Heart left ventricle (tissue), 16 donors: ENCODE results near the gene BTRC. TPM values are rescaled to one million over a fixed set of nuclear protein-coding genes. Genes with fewer than 3 reads are reported as not detected.

ENCODE experiments used
- ATAC-seq, 4 donors: fragments of 200-7000 bp; cut with Tn5 transposase; one replicate each; pipeline ENCODE4 v1.9.1; 2020 to 2022; ENCODE audit warnings: moderate library complexity in 4 of 4, mild to moderate bottlenecking in 3 of 4, moderate number of reproducible peaks in 1 of 4
- DNase-seq, 5 donors: peaks; one replicate each; pipeline ENCODE4 v3.0.0-alpha.2; 2020
- H3K27ac ChIP-seq, 12 donors: fragments of 200-600 bp; sonication (generic) in 4 of 12; one replicate each; pipeline versions ENCODE4 v1.5.0 to v1.8.0; 2016 to 2022; ENCODE audit warnings: mild to moderate bottlenecking in 2 of 12
- H3K27me3 ChIP-seq, 9 donors: fragments of 200-600 bp; sonication (generic) in 2 of 9; one replicate each; pipeline versions ENCODE4 v1.5.1 to v1.8.0; 2016 to 2022; ENCODE audit warnings: mild to moderate bottlenecking in 3 of 9
- H3K36me3 ChIP-seq, 9 donors: fragments of 200-600 bp; sonication (generic) in 2 of 9; one replicate each; pipeline versions ENCODE4 v1.5.0 to v1.8.0; 2018 to 2022; ENCODE audit warnings: mild to moderate bottlenecking in 2 of 9
- H3K4me1 ChIP-seq, 12 donors: fragments of 200-600 bp; sonication (generic) in 4 of 12; one replicate each; pipeline versions ENCODE4 v1.5.0 to v1.8.0; 2016 to 2022; ENCODE audit warnings: mild to moderate bottlenecking in 3 of 12
- H3K4me3 ChIP-seq, 12 donors: fragments of 200-600 bp; sonication (generic) in 4 of 12; one replicate each; pipeline versions ENCODE4 v1.5.0 to v1.8.0; 2017 to 2022; ENCODE audit warnings: mild to moderate bottlenecking in 9 of 12, moderate library complexity in 4 of 12
- H3K9me3 ChIP-seq, 12 donors: fragments of 200-600 bp; sonication (generic) in 4 of 12; one replicate each; pipeline versions ENCODE4 v1.5.0 to v1.8.0; 2016 to 2022; ENCODE audit warnings: mild to moderate bottlenecking in 1 of 12
- CTCF ChIP-seq, 12 donors: fragments of 200-600 bp; sonication (generic) in 4 of 12; IDR thresholded peaks; one replicate each; pipeline versions ENCODE4 v1.5.0 to v1.8.0; 2018 to 2022; ENCODE audit warnings: antibody characterized with exemption in 12 of 12, mild to moderate bottlenecking in 5 of 12
- POLR2A ChIP-seq, 2 donors: fragments of 450-650 bp; IDR thresholded peaks; one replicate each; pipeline ENCODE4 v1.6.1; 2017; ENCODE audit warnings: antibody characterized with exemption in 2 of 2, mild to moderate bottlenecking in 2 of 2, moderate library complexity in 2 of 2
- WGBS, 4 donors: extraction: QIAGEN DNeasy Blood & Tissue Kit in 2 of 4; methylation state at CpG; one replicate each; pipeline versions ENCODE4 v1.1.5 to v1.1.7; 2013 to 2018; 5-methylcytosine and 5-hydroxymethylcytosine counted together
- intact Hi-C, 10 donors: fragments of 100-400 bp; cut with DNase I; formaldehyde crosslinking; loops; one replicate each; pipeline versions ENCODE4 v1.11.1 to v1.14.2; 2022
- long read RNA-seq, 3 donors: library from polyadenylated mRNA; unstranded; transcript quantifications; one replicate each; pipeline ENCODE4 v2.0.0, GENCODE V29; 2020 to 2021
- polyA plus RNA-seq, 2 donors: library from polyadenylated mRNA; stranded (reverse); fragments of 200-250 nt; gene quantifications; one replicate each; pipeline ENCODE4 v1.2.3, GENCODE V29; 2013
- total RNA-seq, 9 donors: library from RNA; depleted of rRNA in 2 of 9; stranded (reverse); fragments of >200 nt in 2 of 9; fragmentation: NEBNext Ultra II Directional in 3 of 9; extraction: Animal tissue kit (Norgen Biotek cat#: 25700) in 3 of 9; gene quantifications; one replicate each; pipeline versions ENCODE4 v1.1.0 to v1.2.4, GENCODE V29; 2016 to 2023
- donor health status: ischemic (EF 13 %, LVEDD 7.1; RV severe dilation, severe dysfunction).
- donor health status: healthy with polysubstance abuse.
- donor health status: DM: no; HTN: yes; CAD: no.
- donor health status: DM: no; HTN: no; CAD: no.
- donor health status: ischemic (EF 25% LVEDD 6.9; RV normal size, moderate dysfunction).
- donor health status: ischemic (EF 25% LVEDD 5.7; RV mildly dilated, moderate dysfunction).
- donor health status: healthy.
- donor health status: DM: yes; HTN: yes; CAD: no.
- donor health status: ischemic (EF 35%, LVEDD 5.7; RV mildly dilated, moderate dysfunction).
- donor health status: nonischemic (EF 11% LVEDD 7.7; RV severe dilation, severe dysfunction).
- donor health status: DM: yes; HTN: yes; CAD: no.
- donor health status: PGD.
- donor health status: ischemic (EF 29% LVEDD 5.4; RV normal size, mild dysfunction).
- donor health status: nonischemic (EF 23%, LVEDD 6.1; RV moderate dilation, normal function).

The BTRC gene
- total RNA-seq (10 to 100 TPM; 21.2 to 53.5 (median 35.0) TPM), polyA plus RNA-seq (10 to 100 TPM; 10.7 to 18.1 TPM)
- long read RNA-seq, donor 1, full-length matches to known transcripts = 10 of 21 reads
- long read RNA-seq, donor 1, partial matches to known transcripts = 1 of 21 reads
- long read RNA-seq, donor 1, other reads (novel, unspliced or antisense) = 10 of 21 reads
- long read RNA-seq, donor 2, full-length matches to known transcripts = 18 of 38 reads
- long read RNA-seq, donor 2, partial matches to known transcripts = 6 of 38 reads
- long read RNA-seq, donor 2, other reads (novel, unspliced or antisense) = 14 of 38 reads
- long read RNA-seq, donor 3, full-length matches to known transcripts = 12 of 20 reads
- long read RNA-seq, donor 3, partial matches to known transcripts = 8 of 20 reads
- long read RNA-seq, donor 3, other reads (novel, unspliced or antisense) = 0 of 20 reads

DNA sequence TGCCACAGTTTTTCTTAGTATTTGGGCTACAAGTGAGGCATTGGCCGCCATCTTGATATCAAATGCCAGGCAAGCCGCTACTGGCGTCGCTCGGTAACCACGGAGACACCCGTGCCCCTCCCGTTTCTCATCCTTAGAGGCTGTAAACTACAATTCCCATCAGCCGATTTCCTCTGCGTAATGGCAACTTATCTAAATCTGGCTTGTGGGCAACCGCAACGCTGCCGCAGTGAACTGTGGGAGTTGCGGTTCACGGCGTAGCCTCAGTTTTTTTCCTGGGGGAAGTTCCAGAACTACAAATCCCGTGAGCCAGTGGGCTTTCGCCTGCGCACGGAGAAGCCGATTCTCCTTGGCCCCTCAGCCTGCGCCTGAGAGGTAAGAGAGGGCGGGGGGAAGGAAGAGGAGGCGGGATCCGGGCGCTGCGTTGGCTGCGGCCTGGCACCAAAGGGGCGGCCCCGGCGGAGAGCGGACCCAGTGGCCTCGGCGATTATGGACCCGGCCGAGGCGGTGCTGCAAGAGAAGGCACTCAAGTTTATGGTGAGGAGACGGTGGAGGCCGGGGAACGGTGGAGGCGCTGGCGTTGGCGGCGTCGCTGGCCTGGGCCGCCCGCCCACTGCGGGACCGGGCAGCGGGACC lies at the start of gene BTRC:
BTRC (plus strand) TSS at position 474 of the 636 bp plus-strand sequence; CDS start at position 490, 16 bp downstream.
- Histone ChIP-seq H3K9me3 (no peaks in the 10 kb centered on the region), H3K27ac (peak within 1 kb of the TSS; percentile 45 to 96 (median 91)), H3K4me3 (peak within 1 kb of the TSS; percentile 55 to 98 (median 94)), H3K36me3 (no peaks in the 10 kb centered on the region), H3K27me3 (peaks cover 0 to 1% (median 0%) of the 10 kb centered on the region in 9 donors), H3K4me1 (peaks cover 0 to 42% (median 19%) of the 10 kb centered on the region in 12 donors)
- DNase-seq (peak; percentile 96 to 98 (median 97)), ATAC-seq (peak; percentile 98 to 99 (median 98))
- TF ChIP-seq CTCF (IDR thresholded peaks at IDR 0.05) (no peak), POLR2A (IDR thresholded peaks at IDR 0.05) (peak in 1 of 2 donors; percentile 91)
- intact Hi-C loops = loop anchor here in 6 of 10 donors (2.0 to 10.0 kb wide), 4 partner anchors 89 to 233 kb away; partner anchors contain the start of genes DPCD (in 1 of the 6) and POLL (in 1 of the 6)
- WGBS, 4 donors = 0 to 1% (median 1%) methylated on average over 26 to 50 of the region's 50 CpGs

- peaks cover 0 to 21% (median 2%) of the 10 kb centered on the region in 9 donors for H3K27me3 ChIP-seq
- no peak overlapping the region for H3K4me3 ChIP-seq
- no peak overlapping the region for H3K27ac ChIP-seq
- no peaks in the 10 kb centered on the region for H3K4me1 ChIP-seq
- DNase-seq (no peak), ATAC-seq (no peak)
- H3K9me3 ChIP-seq = no peaks in the 10 kb centered on the region
- WGBS, 4 donors = 87 to 92% (median 90%) methylated on average over 9 of the region's 9 CpGs
- TF ChIP-seq POLR2A (IDR thresholded peaks at IDR 0.05) (no peak), CTCF (IDR thresholded peaks at IDR 0.05) (no peak)
- intact Hi-C loops = loop anchor here in 9 of 10 donors (5.0 to 10.0 kb wide), 6 partner anchors 138 to 268 kb away; no protein-coding TSS in a partner anchor
- H3K36me3 ChIP-seq = no peaks in the 10 kb centered on the region
These were observed 49.6 kb upstream of the BTRC start for GRCh38 chr10:101304316-101304715.

GRCh38 chr10:101305320-101306241 lies 48.4 kb upstream of the BTRC start:
- ATAC-seq (peak in 1 of 4 donors; percentile 30), DNase-seq (no peak)
- intact Hi-C loops = loop anchor here in 3 of 10 donors (10.0 kb wide), 2 partner anchors 139 to 259 kb away; no protein-coding TSS in a partner anchor
- TF ChIP-seq CTCF (IDR thresholded peaks at IDR 0.05) = no peak
- no peak for TF ChIP-seq POLR2A (IDR thresholded peaks at IDR 0.05)
- H3K4me3 ChIP-seq = no peak overlapping the region
- no peak overlapping the region for H3K27ac ChIP-seq
- H3K9me3 ChIP-seq = no peaks in the 10 kb centered on the region
- no peaks in the 10 kb centered on the region for H3K36me3 ChIP-seq
- H3K4me1 ChIP-seq = peaks cover 0 to 4% (median 0%) of the 10 kb centered on the region in 12 donors
- WGBS, 4 donors = 60 to 68% (median 63%) methylated on average over 16 to 17 of the region's 17 CpGs
- H3K27me3 ChIP-seq = peaks cover 0 to 32% (median 6%) of the 10 kb centered on the region in 9 donors
